Right lobe of liver (tissue), 6 donors: ENCODE data around the gene C3orf18. TPM values are rescaled to one million over a fixed set of nuclear protein-coding genes. Genes with fewer than 3 reads are reported as not detected.
"Not testable (repeated sequence)": the region's sequence is repeated elsewhere in the genome, so short reads cannot be mapped to it uniquely, and the experiment has no call there.

Experiments
- ATAC-seq, 4 donors: fragments of 200-7000 bp; cut with Tn5 transposase; one replicate each; pipeline ENCODE4 v1.9.1; 2020; ENCODE audit warnings: mild to moderate bottlenecking in 4 of 4, moderate library complexity in 4 of 4
- DNase-seq, 3 donors: peaks; one replicate each; pipeline ENCODE4 v3.0.0-alpha.2; 2020
- H3K27ac ChIP-seq, 3 donors: fragments of 200-600 bp; one replicate each; pipeline ENCODE4 v1.8.0; 2022
- H3K27me3 ChIP-seq, 2 donors: fragments of 200-600 bp; one replicate each; pipeline ENCODE4 v1.8.0; 2022
- H3K36me3 ChIP-seq, 4 donors: fragments of 200-600 bp; sonication (generic) in 1 of 4; one replicate each; pipeline versions ENCODE4 v1.5.1 to v1.8.0; 2017 to 2022; ENCODE audit warnings: control low read depth in 1 of 4
- H3K4me1 ChIP-seq, 4 donors: fragments of 200-600 bp; sonication (generic) in 1 of 4; one replicate each; pipeline versions ENCODE4 v1.5.1 to v1.8.0; 2017 to 2022; ENCODE audit warnings: control low read depth in 1 of 4
- H3K4me3 ChIP-seq, 3 donors: fragments of 200-600 bp; one replicate each; pipeline ENCODE4 v1.8.0; 2022
- H3K9me3 ChIP-seq, 4 donors: fragments of 200-600 bp; sonication (generic) in 1 of 4; one replicate each; pipeline versions ENCODE4 v1.5.1 to v1.8.0; 2017 to 2022; ENCODE audit warnings: control low read depth in 1 of 4
- POLR2A ChIP-seq: fragments of 450-650 bp; IDR thresholded peaks from one replicate; pipeline ENCODE4 v1.6.1; 2017; ENCODE audit warnings: antibody characterized with exemption, mild to moderate bottlenecking
- WGBS: methylation state at CpG from one replicate; pipeline ENCODE4 v1.1.6; 2018; ENCODE audit warnings: low coverage, low lambda C conversion rate; ENCODE audit not compliant: insufficient coverage; ENCODE audit errors: missing lambda C conversion rate; 5-methylcytosine and 5-hydroxymethylcytosine counted together
- intact Hi-C, 2 donors: fragments of 100-400 bp; cut with DNase I; formaldehyde crosslinking; loops; one replicate each; pipeline versions ENCODE4 v1.11.2 to v1.14.1; 2022
- total RNA-seq, 6 experiments: library from RNA; depleted of rRNA in 2 of 6; stranded (reverse); fragments of >200 nt in 2 of 6; fragmentation: NEBNext Ultra II Directional in 3 of 6; extraction: Animal tissue kit (Norgen Biotek cat#: 25700) in 3 of 6; gene quantifications; one replicate each; pipeline versions ENCODE4 v1.1.0 to v1.2.4, GENCODE V29; 2016 to 2023
- TF ChIP-seq, protein P1 (sequence below), 4 donors: fragments of 200-600 bp in 3 of 4; fragments of 450-650 bp in 1 of 4; IDR thresholded peaks; one replicate each; pipeline versions ENCODE4 v1.5.1 to v1.8.0; 2016 to 2022; ENCODE audit warnings: antibody characterized with exemption in 4 of 4, mild to moderate bottlenecking in 2 of 4
- donor health status: DM: no; HTN: yes; CAD: no.
- donor health status: DM: no; HTN: no; CAD: no.
- donor health status: DM: no; HTN: no; CAD: no.
- donor health status: DM: no; HTN: yes; CAD: no.
- donor health status: DM: no; HTN: yes; CAD: no.

The C3orf18 gene
- total RNA-seq, 6 experiments from 2014 or later: 2.0 to 7.8 (median 2.8) TPM

DNA sequence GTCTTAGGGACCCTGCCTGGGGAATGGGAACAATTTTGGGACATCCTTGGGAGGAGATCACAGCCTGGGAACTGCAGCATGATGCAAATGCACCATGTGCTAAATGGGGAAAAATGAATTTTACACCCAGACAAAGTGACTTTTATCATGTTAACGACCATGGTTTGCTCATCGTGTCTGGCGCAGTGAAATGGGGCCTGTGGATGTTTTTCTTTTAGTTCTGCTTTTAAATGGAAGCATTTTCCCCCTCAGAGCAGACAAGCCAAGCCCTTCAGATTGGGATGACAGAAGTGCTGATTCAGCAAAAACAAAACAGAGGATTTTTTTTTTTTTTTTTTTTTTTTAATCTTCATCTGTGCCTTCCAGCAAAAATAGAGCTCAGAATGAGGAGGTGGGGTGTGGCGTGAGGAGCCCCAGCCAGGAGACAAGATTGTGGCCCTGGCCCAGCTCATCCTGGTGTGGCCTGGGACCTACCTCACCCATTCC is 49.8 kb downstream of the C3orf18 start:
- WGBS: 96% methylated on average over 3 of the region's 4 CpGs
- intact Hi-C loops: no loop called here

GRCh38 chr3:50516440-50516871 is 51.1 kb downstream of the C3orf18 start:
- TF ChIP-seq, protein P1, sequence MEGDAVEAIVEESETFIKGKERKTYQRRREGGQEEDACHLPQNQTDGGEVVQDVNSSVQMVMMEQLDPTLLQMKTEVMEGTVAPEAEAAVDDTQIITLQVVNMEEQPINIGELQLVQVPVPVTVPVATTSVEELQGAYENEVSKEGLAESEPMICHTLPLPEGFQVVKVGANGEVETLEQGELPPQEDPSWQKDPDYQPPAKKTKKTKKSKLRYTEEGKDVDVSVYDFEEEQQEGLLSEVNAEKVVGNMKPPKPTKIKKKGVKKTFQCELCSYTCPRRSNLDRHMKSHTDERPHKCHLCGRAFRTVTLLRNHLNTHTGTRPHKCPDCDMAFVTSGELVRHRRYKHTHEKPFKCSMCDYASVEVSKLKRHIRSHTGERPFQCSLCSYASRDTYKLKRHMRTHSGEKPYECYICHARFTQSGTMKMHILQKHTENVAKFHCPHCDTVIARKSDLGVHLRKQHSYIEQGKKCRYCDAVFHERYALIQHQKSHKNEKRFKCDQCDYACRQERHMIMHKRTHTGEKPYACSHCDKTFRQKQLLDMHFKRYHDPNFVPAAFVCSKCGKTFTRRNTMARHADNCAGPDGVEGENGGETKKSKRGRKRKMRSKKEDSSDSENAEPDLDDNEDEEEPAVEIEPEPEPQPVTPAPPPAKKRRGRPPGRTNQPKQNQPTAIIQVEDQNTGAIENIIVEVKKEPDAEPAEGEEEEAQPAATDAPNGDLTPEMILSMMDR (IDR thresholded peaks at IDR 0.05): no peak
- TF ChIP-seq POLR2A: no peak
- DNase-seq: no peak
- ATAC-seq: no peak
- Histone ChIP-seq H3K9me3 (no peaks in the 10 kb centered on the region), H3K4me3 (no peak overlapping the region), H3K4me1 (peaks cover 0 to 10% (median 0%) of the 10 kb centered on the region in 4 donors), H3K36me3 (no peaks in the 10 kb centered on the region), H3K27ac (no peak overlapping the region), H3K27me3 (no peaks in the 10 kb centered on the region)
- WGBS: 80% methylated on average over 2 of the region's 4 CpGs
- intact Hi-C loops: no loop called here

More for the DNA sequence above, 49.8 kb downstream of the C3orf18 start:
- H3K36me3 ChIP-seq: no peaks in the 10 kb centered on the region
- H3K4me3 ChIP-seq: no peak overlapping the region
- H3K27ac ChIP-seq: no peak overlapping the region
- TF ChIP-seq, protein P1 (IDR thresholded peaks at IDR 0.05): no peak
- TF ChIP-seq POLR2A: no peak
- no peak for ATAC-seq
- H3K4me1 ChIP-seq: peaks cover 0 to 8% (median 0%) of the 10 kb centered on the region in 4 donors
- no peak for DNase-seq
- no peaks in the 10 kb centered on the region for H3K9me3 ChIP-seq
- no peaks in the 10 kb centered on the region for H3K27me3 ChIP-seq

DNA sequence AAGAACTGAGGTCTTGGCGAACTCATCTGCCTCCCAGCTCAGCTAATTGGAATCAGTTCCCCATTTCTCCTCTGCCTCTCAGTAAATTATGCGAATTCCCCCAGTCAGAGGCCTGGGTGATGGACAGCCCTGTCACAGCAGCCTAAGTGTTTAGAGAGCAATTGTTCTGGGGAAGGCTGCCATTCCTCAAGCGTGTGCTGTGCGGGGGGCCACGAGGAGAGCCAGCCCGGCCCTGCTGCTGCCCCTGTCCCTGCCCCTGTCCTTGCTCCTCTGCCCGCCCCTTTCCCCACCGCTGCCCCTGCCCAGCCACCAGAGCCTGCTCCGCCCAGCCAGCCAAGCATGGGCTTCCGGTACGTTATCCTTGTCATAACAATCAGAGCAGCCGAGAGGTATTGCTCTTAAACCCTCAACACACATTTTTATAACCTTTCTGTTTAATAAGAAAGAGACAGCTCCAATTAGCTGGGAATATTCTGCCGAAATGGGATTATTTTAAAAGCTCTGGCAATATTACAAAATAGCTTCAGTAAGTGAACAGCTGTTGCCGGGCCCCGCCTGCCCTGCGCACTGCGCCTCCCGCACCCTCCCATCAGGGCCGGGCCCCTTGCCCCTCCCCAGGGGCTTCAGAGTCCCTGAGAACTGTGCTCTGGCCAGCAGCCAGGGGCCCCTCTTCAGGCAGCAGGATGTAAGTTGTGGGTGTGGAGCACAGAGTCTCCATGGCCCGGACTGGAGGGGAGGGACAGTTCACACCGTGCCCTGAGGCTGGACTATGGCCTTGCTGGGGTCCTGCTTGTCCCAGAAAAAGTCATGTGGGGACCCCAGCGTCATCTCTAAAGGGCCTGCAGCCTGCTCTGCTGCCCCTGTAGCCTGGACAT is 51.7 kb downstream of the C3orf18 start:
- Histone ChIP-seq H3K4me1 (peaks cover 0 to 10% (median 0%) of the 10 kb centered on the region in 4 donors), H3K27ac (no peak overlapping the region), H3K9me3 (no peaks in the 10 kb centered on the region), H3K4me3 (no peak overlapping the region), H3K27me3 (no peaks in the 10 kb centered on the region), H3K36me3 (no peaks in the 10 kb centered on the region)
- intact Hi-C loops: no loop called here
- ATAC-seq (no peak), DNase-seq (no peak)
- TF ChIP-seq POLR2A: no peak
- TF ChIP-seq, protein P1 (IDR thresholded peaks at IDR 0.05): no peak
- 27% methylated on average over 17 of the region's 22 CpGs for WGBS

DNA sequence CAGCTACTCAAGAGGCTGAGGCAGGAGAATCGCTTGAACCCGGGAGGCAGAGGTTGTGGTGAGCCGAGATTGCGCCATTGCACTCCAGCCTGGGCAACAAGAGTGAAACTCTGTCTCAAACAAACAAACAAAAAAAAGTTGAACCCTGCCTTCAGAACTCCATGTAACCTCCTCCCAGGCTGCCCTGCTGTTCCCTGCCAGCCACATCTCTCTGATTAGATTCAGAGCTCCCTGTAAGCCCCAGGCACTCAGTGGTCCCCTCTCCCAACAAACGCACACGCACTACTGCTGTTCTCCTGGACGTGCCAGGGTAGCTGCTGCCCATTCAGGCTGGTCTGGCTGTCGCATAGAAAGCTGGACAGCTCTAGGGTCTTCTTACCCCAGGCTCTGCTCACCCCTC is 54.6 kb downstream of the C3orf18 start:
- H3K4me3 ChIP-seq, H3K27ac ChIP-seq, H3K36me3 ChIP-seq, intact Hi-C loops, H3K9me3 ChIP-seq, H3K27me3 ChIP-seq: not testable (repeated sequence)
- DNase-seq (peak in 1 of 3 donors; percentile 53), ATAC-seq (peak; percentile 60 to 90 (median 68))
- 62% methylated on average over 6 of the region's 8 CpGs for WGBS
- peaks cover 0 to 10% (median 0%) of the 10 kb centered on the region in 4 donors for H3K4me1 ChIP-seq

DNA sequence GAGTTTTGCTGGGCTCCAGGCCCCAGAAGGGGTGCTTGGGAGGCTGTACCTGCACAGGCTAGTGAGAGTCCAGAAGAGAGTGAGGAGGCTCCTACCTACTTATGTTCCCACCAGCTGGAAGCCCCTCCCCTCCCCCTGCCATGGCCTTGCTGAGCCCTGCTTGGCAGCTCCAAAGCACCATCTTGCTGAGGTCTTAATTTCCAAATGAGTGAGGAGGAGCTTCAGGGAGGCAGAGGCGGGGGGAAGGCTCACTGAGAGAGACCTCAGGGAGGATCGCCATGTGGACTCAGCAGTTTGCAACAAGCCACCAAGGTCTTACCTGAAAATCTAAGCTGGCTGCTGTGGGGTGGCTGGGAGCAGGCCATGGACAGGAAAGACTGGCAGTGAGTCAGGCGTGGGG is 55.4 kb downstream of the C3orf18 start:
- Histone ChIP-seq H3K36me3 (no peaks in the 10 kb centered on the region), H3K4me1 (peaks cover 0 to 10% (median 0%) of the 10 kb centered on the region in 4 donors), H3K9me3 (no peaks in the 10 kb centered on the region), H3K4me3 (no peak overlapping the region), H3K27ac (no peak overlapping the region), H3K27me3 (no peaks in the 10 kb centered on the region)
- ATAC-seq: no peak
- no peak for TF ChIP-seq POLR2A
- TF ChIP-seq, protein P1 (IDR thresholded peaks at IDR 0.05): no peak
- WGBS: 60% methylated on average over 1 of the region's 3 CpGs
- DNase-seq: no peak
- intact Hi-C loops: no loop called here
